Fibroblast of upper back skin (primary cell): ENCODE results near the gene STARD4.

Source experiments
- DNase-seq: peaks from one replicate; pipeline ENCODE4 v3.0.0-alpha.2; 2013

The STARD4 gene

DNA sequence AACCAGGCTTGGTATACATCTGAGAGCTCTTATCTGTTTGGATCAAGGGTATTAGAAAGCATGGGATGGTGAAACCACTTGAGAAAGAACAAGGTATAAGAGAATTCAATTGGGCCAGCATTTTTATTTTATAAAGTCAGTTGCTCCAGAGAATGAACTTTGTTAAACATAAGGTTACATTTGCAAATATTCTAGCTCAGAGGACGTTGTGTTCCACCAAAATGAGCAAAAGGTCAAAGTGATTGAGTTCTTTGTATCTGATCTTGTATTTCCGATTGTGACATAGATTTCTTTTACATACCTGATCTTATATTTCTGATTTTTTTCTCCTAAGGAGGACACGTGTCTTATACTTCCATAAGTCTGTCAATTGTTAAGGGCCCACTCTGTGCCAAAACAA is 8.6 kb upstream of the STARD4 start:
- DNase-seq, result no peak

DNA sequence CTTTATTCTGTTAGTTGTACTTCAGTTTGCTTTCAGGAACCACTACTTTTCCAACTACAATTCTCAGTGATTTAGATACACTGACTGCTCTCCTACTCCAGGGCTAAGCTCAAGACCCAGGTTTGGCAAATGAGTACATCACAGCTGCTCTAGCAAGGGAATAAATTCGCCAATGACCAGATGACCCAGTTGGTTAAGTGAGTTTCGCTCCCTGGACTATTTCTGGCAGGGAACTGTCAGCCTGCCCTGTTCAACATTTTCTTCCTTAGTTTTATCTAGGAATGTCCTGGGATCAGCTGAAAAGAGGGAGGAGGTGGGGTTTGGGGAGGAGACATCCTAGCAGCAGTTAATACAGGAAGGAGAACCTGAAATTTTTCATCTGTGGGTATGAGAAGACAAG is 6.4 kb upstream of the STARD4 start:
- no peak for DNase-seq

DNA sequence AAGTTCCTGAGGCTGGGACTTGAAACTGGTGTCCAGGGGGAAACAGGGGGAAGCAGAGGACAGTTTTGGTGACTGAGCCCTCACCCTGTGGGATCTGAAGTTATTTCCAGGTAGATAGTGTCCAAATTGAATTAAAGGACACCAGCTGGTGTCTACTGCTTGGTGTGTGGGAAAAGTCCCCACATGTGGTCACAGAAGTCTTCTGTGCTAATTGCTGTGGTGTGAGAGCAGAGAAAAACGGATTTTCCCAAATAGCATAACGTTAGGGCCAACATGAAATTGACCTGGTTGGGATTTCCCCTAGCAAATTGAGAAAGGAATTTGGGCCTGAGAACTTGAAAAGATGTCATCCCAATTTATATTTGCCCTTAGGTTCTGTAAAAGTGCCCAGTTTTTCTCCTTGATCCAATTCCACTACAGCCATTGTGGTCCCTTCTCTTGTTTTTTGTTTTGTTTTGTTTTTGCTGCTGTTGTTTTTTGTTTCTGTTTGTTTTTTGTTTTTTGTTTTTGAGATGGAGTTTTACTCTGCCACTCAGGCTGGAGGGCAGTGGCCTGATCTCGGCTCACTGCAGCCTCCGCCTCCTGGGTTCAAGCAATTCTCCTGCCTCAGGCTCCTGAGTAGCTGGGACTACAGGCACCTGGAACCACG is 5.6 kb upstream of the STARD4 start:
- no peak for DNase-seq

DNA sequence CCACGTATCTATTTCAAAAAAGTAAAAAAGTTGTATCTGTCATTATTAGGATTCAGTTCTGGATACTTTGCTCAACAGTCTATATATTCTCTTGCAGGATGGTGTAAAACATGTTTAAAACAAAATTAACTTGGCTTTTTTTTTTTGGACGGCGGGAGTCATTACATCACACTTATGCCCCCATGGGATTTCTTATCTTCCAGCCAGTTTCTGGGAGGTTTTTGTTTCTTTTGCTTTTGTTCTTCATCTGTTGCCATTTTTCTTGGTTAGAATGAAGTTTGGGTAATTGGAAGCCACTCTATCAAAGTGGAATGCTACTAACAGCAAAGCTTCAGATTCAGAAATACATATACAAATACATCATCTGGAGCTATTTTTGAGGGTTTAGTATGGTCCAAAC is 1.8 kb upstream of the STARD4 start:
- DNase-seq, result no peak

DNA sequence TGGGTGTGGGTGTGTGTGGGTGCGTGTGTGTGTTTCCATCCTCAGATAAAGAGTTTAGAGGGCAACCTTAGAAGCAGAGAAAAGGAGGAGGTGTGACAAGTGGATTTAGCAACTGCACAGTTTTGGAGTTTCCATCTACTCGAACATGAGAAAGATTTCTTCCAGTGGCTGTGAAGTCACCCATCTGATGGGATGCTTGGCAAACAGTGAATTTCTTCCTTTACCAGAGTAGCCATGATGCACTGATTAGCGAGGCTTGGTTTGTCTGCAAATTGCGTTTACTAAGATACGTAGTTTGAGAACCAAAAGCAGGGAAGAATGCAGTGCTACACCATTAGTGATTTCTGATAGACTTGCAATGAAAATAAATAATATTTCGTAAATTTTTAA is 791 bp upstream of the STARD4 start:
- no peak for DNase-seq

DNA sequence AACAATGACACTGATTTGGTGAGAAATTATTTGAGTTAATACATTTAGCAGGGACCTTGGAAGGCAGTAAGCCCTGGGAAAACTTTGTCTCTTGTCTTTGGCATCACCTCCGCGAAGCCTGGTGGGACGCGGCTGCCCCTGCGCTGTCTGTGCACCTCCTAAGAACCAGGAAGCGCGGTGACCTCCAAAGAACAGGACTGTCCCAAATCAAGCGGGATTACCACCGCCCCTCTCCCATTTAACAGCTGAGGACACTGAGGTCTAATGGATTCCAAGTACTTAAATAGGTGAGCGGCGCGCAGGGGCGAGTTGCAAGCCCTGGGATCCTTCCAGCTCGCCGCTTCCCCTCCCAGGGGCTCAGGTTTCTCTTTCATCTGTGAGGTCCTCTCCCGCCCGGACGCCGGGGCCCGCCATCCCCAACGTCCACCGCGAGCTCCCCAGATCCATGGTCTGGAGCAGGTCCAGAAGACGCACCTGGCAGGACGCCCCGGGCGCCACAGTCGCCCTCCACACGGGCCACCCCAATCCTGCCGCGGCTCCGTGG is 432 bp downstream of the STARD4 start:
- DNase-seq, result peak; percentile 32

DNA sequence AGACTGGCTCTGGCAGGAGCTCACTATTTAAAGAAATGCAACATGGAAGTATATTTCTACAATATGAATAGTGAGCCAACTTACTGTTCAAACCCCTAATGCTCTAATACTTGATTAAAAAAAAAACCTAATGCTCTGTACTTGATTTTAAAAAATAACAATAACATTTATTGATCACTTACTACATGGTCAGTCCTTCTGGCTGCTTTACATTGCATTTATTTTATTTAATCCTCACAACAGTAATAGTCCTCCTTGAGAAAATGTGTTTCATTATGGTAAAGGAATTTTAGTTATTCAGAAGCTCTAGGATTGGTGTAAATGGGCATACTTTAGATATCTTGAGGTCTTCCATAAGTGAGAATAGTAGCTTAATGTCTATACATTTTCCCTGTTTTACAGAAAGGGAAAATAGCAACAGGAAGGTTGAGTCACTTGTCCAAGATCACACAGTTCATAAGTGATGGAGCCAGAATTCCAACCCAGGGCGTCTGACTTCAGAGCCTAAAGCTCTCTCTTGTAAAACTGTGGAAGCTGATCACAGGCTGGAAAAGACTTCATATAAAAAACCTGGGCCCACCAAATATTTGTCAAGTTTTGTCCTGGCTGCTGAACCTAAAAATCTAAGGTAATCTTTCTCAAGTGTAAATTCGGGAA is 1.0 kb downstream of the STARD4 start:
- DNase-seq, result peak; percentile 58

DNA sequence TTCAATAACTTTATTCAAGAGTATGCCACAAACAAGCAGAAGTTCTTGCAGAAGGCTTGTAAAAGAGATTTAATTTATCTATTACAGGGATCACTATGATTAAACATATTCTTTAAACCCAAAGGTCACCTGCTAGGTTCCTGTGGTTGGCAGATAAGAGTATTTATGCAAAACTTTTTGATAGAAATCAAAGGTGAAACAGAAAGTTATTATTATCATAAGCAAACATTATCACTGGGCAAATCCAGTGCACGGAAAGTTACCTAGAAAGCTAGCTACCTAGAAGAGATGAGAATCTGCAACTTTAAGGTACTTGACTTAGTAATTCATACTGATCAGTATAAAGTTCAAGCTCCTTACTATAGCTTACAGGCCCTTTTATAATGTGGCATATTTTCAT is 3.2 kb downstream of the STARD4 start:
- DNase-seq, result no peak

DNA sequence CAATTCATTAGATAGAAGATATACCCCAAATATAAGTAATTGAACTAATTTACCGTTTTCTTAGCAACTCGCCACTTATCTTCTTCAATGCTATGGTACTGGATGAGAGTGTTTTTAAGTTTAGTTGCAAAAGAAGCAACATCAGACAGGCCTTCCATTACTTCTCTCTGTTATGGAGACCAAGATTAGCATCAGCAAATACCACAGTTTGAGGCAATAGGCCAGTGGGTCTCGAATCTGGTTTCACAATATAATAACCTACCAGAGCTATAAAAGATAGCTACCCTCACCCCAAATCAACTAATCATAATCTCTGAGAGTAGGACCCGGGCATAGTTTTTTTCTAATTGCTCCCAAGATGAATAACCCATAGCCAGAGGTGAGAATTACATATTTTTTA is 5.1 kb downstream of the STARD4 start:
- DNase-seq, result no peak

DNA sequence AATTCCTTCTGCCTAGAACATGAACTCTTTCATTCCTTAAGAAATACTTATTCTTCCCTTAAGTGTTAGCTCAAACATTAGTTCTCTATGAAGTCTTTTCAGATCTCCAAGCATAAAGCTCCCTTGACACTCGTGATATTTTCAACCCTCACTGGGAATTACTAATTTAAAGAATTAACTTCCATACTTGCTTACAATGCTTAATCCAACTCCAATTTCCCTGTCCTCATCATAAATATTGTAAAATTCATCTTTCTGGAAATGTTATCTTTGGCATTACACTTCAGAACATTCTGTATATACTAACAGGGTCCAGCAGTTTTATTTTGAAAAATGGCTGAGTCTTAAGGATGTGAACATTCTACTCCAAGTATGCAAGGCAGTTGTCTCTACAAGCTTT is 7.2 kb downstream of the STARD4 start:
- no peak for DNase-seq

DNA sequence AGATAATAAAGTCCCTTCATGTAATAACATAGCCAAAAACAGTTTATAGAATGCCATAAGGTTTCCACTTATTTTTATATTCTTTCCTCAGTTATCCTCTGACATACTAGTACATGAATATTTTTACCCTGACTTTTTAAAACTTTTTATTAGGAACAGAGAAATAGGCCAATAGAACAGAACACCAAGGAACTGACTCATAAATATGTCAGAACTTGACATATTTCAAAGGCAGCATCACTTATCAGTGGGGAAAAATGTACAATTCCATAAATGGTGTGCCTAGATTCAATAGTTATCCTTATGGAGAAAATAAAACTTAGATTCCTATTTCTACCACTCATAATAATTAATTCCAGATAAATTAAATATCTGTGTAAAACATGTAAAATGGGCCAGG is 9.4 kb downstream of the STARD4 start:
- DNase-seq, result peak; percentile 77

DNA sequence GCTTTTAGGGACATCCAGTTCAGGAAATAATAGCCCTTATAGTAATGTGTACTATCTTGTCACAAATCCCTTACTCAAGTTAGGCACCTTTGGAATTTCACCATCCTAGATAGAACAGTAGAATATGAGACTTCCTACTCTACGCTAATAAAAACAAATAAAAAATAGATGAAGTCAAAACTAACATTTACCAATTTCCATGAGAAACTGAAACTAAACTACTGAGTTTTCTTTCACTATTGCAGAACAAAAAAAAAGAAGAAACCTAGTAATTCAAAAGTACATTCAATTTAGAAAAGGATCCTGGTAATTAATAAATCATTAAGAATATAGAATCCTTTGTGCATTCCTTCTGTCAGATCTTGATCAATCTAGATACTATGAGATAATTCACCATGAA is 14.0 kb downstream of the STARD4 start:
- no peak for DNase-seq

DNA sequence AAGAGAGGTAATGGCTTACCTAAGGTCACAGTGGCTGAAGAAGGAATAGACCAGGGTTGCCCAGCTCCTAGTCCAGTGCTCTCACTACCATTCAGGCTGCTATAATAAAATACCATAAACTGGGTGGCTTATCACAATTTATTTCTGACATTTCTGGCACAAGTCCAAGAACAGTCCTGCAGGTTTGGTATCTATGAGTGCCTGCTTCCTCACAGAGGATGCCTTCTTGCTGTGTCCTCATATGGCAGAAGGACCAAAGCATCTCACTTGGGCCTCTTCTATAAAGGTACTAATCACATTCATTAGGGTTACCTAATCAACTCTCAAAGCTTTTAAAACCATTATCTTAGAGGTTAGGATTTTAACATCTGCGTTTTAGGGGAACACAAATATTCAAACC is 17.2 kb downstream of the STARD4 start:
- DNase-seq, result no peak

DNA sequence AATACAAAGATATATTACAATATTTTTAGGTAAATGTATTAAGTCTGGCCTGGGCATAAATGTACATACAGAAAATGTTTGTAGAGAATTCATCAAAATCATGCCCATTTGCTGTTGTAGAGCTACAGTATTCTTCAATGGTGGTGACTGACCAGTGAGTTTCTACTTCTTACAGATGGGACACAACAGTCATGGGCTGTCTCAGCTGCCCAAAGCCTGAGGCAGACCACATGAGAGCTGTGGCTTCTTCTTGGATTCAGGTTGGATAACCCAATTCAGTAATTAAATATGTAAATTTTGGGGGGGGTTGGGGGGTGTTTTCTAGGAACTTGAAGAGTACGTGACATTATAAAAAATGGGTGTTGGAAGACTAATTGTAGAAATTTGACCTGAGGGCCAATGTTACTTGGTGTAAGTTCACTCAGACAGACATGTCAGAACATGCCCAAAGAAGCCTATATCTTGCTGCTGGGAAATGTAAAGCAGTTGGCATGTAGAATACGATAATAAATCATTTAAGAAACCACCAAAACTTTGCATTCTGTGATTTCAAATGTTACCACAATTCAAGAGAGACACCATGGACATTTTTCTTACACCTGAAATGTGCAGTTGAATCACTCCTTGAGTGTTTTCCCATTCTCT is 17.9 kb downstream of the STARD4 start:
- peak; percentile 46 for DNase-seq

DNA sequence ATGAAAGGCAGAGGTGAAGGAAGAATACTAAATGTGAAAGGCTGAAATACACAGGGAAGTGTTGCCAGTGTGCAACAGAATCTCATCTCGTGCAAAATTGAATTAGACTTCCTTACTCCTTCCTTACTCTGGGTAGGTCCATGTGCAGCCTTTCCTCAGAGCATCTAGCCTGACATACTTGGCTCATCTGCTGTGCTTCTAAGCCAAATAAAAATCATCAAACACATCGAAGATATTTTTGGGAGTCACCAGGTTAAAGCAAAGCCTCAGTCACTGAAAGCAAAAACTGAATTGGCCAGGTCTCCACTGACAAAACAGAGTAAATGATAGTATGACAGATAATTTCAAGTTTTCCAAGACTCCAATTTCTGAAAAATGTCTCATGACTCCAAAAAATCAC is 19.3 kb downstream of the STARD4 start:
- DNase-seq, result no peak

DNA sequence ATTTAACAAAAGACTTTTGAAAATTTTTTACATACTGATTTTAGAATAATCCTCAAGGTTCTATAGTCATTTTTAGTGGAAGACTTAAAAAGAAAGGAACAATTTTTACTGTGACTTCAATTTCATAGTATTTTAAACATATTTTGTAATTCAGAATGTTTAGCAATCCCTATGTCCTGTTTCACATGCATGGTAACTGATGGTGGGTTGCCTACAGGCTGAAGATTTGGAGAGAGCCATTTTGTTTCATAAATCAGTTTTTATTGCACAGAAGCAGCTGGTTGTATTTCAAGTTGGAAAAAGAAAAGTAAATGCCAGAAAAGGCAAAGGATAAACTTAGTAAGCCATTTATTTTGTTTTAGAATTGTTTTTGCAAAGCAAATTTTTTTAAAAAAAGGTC is 24.0 kb downstream of the STARD4 start:
- no peak for DNase-seq

DNA sequence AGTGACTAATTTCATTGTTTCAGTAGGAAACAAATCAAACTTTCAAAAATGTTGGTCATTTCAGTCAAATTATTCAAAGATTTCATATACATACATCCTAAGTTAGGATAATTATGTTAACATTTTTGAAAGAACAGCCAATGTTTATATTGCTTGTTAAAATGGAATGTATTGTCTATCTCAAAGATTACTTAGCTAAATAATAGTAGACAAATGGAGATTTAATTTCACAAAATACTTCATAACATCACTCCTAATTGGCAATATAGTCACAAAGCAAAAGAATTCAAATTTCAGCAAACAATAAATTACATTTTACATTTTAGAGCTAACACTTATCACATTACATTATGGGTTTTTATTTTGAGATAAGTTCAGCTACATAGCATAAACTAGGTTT is 25.4 kb downstream of the STARD4 start:
- no peak for DNase-seq

DNA sequence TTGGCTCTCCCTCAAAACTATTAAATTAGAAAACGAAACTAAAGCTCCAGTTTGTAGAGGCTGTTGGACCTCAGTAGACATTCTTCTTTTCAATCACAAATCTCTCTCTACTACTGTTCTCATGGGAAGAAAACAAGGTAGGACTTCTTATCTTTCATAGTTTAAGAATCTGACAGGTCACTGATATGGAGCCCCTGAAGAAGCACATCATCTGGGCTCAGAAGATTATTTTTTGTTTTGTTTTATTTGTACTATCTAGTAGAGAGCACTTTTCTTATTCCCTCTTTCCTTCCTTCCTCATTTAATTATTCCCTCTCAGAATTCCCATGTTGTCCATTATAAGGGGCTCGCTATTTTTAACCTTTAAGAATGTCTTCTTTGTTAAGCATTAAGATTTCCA is 26.3 kb downstream of the STARD4 start:
- no peak for DNase-seq

DNA sequence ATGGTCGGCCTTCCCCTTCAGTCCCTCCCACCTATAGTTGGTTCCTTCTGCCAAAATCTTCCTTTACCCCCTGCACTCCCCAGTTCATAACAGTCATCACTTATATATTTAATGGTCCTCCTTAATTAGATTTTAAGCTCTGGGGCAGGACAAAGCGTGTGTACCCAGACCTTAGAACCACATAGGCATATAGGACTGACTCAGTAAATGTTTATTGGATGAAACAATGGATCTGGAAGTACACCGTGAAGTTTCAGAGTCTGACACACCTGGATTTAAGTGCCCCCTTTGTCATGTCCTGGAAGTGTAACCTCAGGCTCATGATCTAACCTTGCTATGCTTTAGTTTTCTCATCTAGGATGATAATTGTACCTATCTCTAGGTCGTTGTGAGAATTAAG is 32.0 kb downstream of the STARD4 start:
- DNase-seq, result no peak

DNA sequence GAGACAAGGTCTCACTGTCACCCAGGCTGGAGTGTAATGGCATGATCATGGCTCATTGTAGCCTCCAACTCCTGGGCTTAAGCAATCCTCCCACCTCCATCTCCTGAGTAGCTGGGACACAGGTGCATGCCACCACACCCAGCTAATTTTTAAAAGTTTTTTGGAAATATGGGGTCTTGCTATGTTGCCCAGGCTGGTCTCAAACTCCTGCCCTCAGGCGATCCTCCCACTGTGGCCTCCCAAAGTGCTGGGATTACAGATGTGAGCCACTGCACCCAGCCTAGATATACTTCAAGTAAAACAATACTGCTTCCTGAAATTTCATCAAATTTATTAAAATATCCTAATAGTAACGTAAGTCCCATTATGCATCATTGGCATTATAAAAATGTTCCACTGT is 33.4 kb downstream of the STARD4 start:
- no peak for DNase-seq

DNA sequence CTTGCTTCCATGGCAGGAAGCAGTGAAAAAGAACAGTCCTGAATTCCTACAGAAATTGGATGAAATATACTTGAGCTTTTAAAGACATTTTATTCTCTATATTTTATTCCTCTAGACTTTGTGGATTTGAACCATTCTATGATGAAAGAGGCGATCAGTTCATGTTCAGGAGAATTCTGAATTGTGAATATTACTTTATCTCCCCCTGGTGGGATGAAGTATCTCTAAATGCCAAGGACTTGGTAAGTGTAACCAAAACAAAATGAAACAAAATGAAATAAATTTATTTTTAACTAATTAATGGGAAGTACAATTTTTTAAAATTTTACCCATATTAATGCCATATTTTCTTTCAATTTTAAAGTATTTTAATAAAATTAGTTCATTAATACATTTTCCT is 34.1 kb downstream of the STARD4 start:
- peak; percentile 36 for DNase-seq

DNA sequence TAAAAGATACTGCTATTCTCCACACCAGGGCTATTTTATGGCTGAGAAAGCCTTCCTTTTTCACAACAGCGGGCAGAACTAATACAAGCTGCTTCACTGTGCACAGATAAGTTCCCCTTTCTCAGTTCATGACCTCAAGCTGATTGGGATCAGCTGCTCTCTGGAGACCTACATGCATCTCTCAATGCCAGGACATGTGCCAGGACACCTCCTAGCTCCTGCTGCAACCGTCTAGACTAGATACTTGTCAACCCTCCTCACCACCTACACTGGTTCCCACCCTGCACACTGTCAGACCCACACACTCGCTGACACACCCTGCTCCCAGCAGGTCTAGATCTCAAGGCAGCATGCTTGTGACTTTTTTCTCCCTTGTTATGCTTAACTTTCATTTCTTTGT is 39.8 kb downstream of the STARD4 start:
- no peak for DNase-seq

DNA sequence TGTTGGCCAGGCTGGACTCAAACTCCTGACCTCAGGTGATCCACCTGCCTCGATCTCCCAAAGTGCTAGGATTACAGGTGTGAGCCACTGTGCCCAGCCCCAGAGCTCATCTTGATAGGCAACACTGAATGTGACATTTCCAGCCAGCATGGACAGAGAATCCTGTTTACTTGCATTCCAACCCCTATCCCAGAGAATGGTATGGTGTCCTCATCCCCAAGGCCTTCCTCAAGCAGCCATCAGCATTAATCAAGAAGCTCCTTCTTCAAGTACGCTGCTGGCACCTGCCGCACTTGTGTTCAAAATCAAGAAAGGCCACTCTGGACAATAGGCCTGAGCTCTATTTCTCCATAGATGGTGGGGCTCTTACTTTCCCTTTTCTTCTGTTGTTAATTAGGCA is 40.2 kb downstream of the STARD4 start:
- DNase-seq, result no peak

DNA sequence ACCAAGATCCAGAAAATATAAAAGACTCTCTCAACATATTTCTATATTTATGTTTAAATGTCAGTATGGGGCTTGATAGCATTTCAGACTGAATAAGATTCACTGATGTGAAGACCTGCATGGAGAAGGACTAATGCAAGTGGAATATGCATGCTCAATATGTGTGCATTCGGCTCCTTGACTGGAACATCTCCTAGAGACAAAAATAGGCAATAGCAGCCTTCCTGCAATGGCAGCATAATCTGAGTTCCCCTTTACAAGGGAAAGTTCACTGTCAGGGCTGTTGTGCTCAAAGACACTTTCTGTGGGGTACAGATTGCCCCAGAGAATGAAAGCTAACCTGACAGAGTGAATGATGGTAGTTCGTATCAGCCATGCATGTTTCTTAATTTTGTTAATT is 42.4 kb downstream of the STARD4 start:
- no peak for DNase-seq
